Lung (tissue), 12 donors: ENCODE data around the gene LTB4R2. TPM values are rescaled to one million over a fixed set of nuclear protein-coding genes. Genes with fewer than 3 reads are reported as not detected.

Source experiments
- ATAC-seq: fragments of 200-7000 bp; cut with Tn5 transposase; one replicate; pipeline ENCODE4 v1.9.1; 2020; ENCODE audit warnings: moderate number of reproducible peaks; ENCODE audit not compliant: insufficient read depth, low FRiP score
- DNase-seq, 3 donors: peaks; one replicate each; pipeline ENCODE4 v3.0.0-alpha.2; 2013 to 2017
- H3K27ac ChIP-seq, 2 donors: one replicate each; pipeline ENCODE4 v1.5.1; 2013; ENCODE audit warnings: mild to moderate bottlenecking in 2 of 2, moderate library complexity in 2 of 2, control low read depth in 1 of 2, inconsistent platforms in 1 of 2, low read depth in 1 of 2, low read length in 1 of 2
- H3K27me3 ChIP-seq, 3 donors: one replicate each; pipeline ENCODE4 v1.5.1; 2013; ENCODE audit warnings: low read length in 2 of 3; ENCODE audit not compliant: control insufficient read depth in 3 of 3, insufficient read depth in 3 of 3
- H3K36me3 ChIP-seq, 4 donors: one replicate each; pipeline ENCODE4 v1.5.1; 2013; ENCODE audit warnings: low read length in 4 of 4, mild to moderate bottlenecking in 1 of 4, moderate library complexity in 1 of 4; ENCODE audit not compliant: control insufficient read depth in 4 of 4, insufficient read depth in 4 of 4
- H3K4me1 ChIP-seq, 5 donors: one replicate each; pipeline ENCODE4 v1.5.1; 2013; ENCODE audit warnings: low read length in 5 of 5, mild to moderate bottlenecking in 2 of 5, moderate library complexity in 1 of 5; ENCODE audit not compliant: control insufficient read depth in 5 of 5, insufficient read depth in 5 of 5
- H3K4me3 ChIP-seq: one replicate; pipeline ENCODE4 v1.5.1; 2013; ENCODE audit warnings: mild to moderate bottlenecking, control low read depth, moderate library complexity
- H3K9ac ChIP-seq, 2 donors: one replicate each; pipeline ENCODE4 v1.5.1; 2013; ENCODE audit warnings: low read length in 2 of 2, control low read depth in 1 of 2; ENCODE audit not compliant: insufficient read depth in 1 of 2
- H3K9me3 ChIP-seq, 4 donors: one replicate each; pipeline ENCODE4 v1.5.1; 2013; ENCODE audit warnings: low read length in 3 of 4, mild to moderate bottlenecking in 1 of 4, moderate library complexity in 1 of 4; ENCODE audit not compliant: control insufficient read depth in 4 of 4, insufficient read depth in 3 of 4
- CTCF ChIP-seq: IDR thresholded peaks from 2 replicates; pipeline ENCODE4 v1.5.1; 2012; ENCODE audit warnings: mild to moderate bottlenecking; ENCODE audit errors: control extremely low read depth, extremely low read depth
- WGBS, 2 donors: extraction: QIAGEN DNeasy Blood & Tissue Kit; methylation state at CpG; one replicate each; pipeline ENCODE4 v1.1.7; 2013; 5-methylcytosine and 5-hydroxymethylcytosine counted together
- polyA plus RNA-seq, 2 donors: library from polyadenylated mRNA; stranded (reverse); fragments of 200-250 nt; gene quantifications; one replicate each; pipeline ENCODE4 v1.2.1, GENCODE V29; 2013
- total RNA-seq, 2 donors: library from RNA; depleted of rRNA in 1 of 2; stranded (reverse); fragments of >200 nt in 1 of 2; gene quantifications; one replicate each; pipeline ENCODE4 v1.2.1, GENCODE V29; 2014 to 2021
- donor health status: control.
- donor health status: control.
- donor health status: Bipolar disorder and iron deficiency.
- donor health status: healthy.
- donor health status: DM: yes; HTN: yes; CAD: no.

Gene LTB4R2
- total and polyA plus RNA-seq, 4 donors: 1.8 to 14.0 (median 5.7) TPM

DNA sequence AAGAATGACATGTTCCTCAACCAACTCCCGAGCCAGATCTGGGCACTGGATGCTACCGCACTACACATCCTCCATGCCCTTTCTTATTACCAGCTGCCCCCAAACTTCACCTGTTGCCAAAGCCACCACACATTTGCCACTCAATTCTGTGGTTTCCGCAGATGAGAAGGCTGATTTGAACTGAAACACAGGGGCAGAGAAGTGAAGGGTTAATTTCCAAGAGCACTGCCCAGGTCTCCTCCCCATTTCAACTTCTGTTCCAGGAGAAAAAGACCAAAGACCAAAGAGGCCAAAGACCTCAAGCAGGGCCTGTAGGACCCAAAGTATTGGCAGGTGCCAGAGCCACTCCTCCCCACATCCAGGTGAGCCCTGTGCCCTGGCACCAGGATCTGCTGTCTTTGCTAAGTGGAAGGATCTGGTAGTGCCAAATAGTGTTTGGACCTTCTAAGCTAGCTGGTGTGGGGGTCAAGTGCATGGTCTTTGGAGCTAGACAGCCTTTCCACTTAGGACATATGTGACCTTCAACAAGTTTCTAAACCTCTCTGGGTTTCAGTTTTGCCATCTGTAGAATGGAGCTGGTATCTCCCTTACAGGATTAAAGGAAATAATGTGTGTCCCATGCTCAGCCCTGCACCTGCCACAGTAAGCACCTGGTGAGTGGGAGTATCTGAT, 18.4 kb upstream of the LTB4R2 start:
- 91 to 92% methylated on average over 3 of the region's 3 CpGs for WGBS, 2 donors
- Histone ChIP-seq H3K9ac (no peak overlapping the region), H3K36me3 (peaks cover 7 to 32% (median 30%) of the 10 kb centered on the region in 4 donors), H3K4me1 (peaks cover 0 to under 1% (median 0%) of the 10 kb centered on the region in 5 donors), H3K27ac (no peak overlapping the region), H3K27me3 (no peaks in the 10 kb centered on the region), H3K4me3 (no peak overlapping the region), H3K9me3 (no peaks in the 10 kb centered on the region)
- TF ChIP-seq CTCF: no peak
- DNase-seq (no peak), ATAC-seq (no peak)

DNA sequence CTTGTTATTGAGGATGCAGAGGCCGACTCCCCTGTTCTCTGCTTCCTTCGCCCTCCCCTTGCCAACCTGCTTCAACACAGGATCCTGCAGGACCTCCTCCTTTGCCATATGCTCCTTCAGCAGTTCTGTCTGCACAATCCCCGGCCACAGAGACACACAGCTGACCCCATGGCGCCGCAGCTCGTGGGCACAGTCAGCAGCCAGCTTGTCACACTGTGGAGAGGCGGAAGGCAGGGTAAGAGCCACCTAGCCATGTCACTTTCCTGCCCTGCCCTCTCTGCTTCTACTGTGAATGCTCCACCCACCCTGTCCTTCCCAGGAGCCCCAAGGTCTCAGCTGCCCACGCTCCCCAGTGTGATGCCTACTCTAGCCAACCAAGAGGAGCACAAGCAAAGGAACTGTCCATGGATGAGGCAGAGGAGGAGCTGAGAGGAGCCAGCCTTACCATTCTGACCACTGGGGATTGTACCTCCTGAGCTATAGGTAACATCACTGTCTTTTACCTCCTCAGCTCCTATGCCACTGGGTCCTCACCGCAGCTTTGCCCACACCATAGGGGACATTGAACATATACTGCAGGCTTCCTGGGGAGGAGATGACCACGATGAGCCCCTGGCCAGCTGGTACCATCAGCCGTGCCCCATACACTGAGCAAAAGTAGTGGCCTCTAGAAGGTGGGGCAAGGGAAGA, 17.7 kb upstream of the LTB4R2 start:
- WGBS, 2 donors: 95 to 97% methylated on average over 11 of the region's 11 CpGs
- Histone ChIP-seq H3K4me1 (peaks cover 0 to 2% (median 0%) of the 10 kb centered on the region in 5 donors), H3K27me3 (no peaks in the 10 kb centered on the region), H3K9ac (no peak overlapping the region), H3K36me3 (peaks cover 7 to 32% (median 30%) of the 10 kb centered on the region in 4 donors), H3K27ac (no peak overlapping the region), H3K4me3 (no peak overlapping the region), H3K9me3 (no peaks in the 10 kb centered on the region)
- no peak for TF ChIP-seq CTCF
- ATAC-seq (no peak), DNase-seq (no peak)

DNA sequence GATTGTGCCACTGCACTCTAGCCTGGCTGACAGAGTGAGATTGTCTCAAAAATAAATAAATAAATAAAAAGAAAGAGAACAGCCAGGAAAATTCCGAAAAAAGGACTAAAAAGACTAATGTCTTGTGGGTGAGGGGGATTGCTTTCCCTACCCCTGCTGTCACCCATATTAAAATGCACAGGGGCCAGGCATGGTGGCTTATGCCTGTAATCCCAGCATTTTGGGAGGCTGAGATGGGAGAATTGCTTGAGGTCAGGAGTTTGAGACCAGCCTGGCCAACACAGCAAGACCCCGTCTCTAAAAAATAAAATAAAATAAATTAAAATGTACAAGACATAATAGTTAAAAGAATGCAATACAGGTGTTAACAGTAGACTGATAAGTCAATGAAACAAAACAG, 16.4 kb upstream of the LTB4R2 start:
- no peak overlapping the region for H3K9ac ChIP-seq
- WGBS, 2 donors: 93 to 98% methylated on average over 2 of the region's 2 CpGs
- DNase-seq (no peak), ATAC-seq (no peak)
- H3K27me3 ChIP-seq: no peaks in the 10 kb centered on the region
- no peaks in the 10 kb centered on the region for H3K9me3 ChIP-seq
- H3K4me3 ChIP-seq: no peak overlapping the region
- peaks cover 7 to 32% (median 30%) of the 10 kb centered on the region in 4 donors for H3K36me3 ChIP-seq
- H3K4me1 ChIP-seq: peaks cover 0 to 2% (median 0%) of the 10 kb centered on the region in 5 donors
- TF ChIP-seq CTCF: no peak
- H3K27ac ChIP-seq: no peak overlapping the region
